Left ventricle myocardium superior (tissue), 1 donor: ENCODE data around the gene CAPG. TPM values are rescaled to one million over a fixed set of nuclear protein-coding genes. Genes with fewer than 3 reads are reported as not detected.
A peak's percentile ranks its signal among the peaks of the same experiment; 100 is the strongest.
"Not testable (repeated sequence)": the region's sequence is repeated elsewhere in the genome, so short reads cannot be mapped to it uniquely, and the experiment has no call there.

Experiments
- ATAC-seq: fragments of 200-7000 bp; cut with Tn5 transposase; one replicate; pipeline ENCODE4 v1.9.1; 2020; ENCODE audit warnings: mild to moderate bottlenecking, moderate library complexity
- DNase-seq: peaks from one replicate; pipeline ENCODE4 v3.0.0-alpha.2; 2020
- intact Hi-C: fragments of 100-400 bp; cut with micrococcal nuclease; formaldehyde crosslinking; loops from one replicate; pipeline ENCODE4 v1.11.0; 2022
- total RNA-seq: library from RNA; stranded (reverse); fragmentation: NEBNext Ultra II Directional; extraction: Animal tissue kit (Norgen Biotek cat#: 25700); gene quantifications from one replicate; pipeline ENCODE4 v1.2.1, GENCODE V29; 2021
- donor health status: DM: no; HTN: yes; CAD: no; lungs with severe emphysema.

Gene CAPG
- total RNA-seq, 1 donor from 2014 or later = 6.1 TPM

- DNase-seq = no peak
- ATAC-seq = no peak
- intact Hi-C loops = no loop called here
These were observed 31.9 kb downstream of the CAPG start for GRCh38 chr2:85378257-85378656.

DNA sequence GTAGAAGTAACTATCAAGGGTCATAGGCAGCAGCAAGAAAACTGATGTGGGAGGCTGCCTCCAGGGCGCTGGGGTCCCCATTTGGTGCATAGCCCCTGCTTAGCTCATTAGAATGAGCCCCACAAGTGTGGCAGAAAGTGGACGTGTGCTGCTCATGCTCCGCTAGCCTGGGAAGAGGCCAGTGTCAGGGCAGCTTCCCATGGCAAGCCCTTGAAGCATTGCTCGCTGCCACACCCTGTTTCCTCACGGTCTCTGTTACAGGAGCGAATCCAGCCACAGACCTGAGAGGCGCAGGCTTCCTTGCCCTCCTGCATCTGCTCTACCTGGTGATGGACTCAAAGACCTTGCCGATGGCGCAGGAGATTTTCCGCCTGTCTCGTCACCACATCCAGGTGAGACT lies 33.1 kb downstream of the CAPG start:
- ATAC-seq (no peak), DNase-seq (no peak)
- intact Hi-C loops = no loop called here

DNA sequence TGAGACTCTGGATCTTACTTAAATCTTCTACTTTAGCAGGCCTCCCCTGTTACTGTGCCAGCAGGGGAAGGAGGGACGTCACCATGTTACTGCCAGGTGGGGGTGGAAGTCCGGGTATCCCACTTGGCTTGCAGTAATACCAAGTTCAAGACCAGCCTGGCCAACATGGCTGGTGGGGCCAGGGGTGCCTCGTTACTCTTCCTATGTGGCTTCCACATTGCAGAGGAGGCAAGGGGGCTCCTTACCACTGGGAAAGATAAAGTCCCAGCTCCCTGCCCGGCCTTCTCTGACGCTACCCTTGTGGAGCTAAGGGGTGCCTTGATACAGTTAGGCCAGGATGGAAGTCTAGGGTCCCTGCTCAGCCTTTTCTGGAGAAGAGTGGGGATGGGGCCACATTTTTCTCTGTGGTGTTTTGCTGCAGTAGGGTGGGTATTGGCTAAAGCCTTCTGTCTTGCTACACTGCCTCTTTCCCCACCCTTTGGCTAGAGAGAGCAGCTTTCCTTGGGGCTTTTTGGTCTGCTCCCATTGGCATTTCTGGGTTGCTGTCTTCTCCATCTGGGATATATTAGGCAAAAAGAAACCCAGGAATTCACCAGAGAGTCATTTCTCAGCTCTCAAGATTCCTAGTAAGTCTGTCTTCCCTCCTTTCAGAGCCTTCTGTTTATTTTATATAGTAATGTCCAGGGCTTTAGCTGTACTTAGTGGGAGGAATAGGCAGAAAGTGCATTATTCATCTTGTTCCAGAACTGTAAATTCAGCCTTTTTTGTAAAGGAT lies 33.7 kb downstream of the CAPG start:
- ATAC-seq (no peak), DNase-seq (no peak)
- intact Hi-C loops = no loop called here

DNA sequence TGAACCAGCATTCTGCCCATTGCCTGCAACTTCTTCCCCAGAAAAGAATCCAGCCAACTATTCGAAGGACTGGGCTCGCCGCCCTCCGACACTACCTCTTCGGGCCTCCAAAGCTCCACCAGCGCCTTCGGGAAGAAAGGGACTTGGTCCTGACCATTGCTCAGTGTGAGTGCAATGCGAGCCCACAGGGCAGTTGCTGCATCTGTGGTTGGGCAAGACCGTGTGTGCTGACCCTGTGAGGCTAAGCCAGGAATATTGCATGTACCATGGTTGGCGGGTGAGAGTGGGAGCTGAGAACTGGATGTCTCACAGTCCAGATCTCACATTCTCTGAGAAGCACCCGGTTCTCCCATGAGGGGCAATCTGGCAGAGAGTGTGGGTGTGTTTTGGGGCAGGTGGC lies 39.1 kb downstream of the CAPG start:
- intact Hi-C loops = no loop called here
- DNase-seq (no peak), ATAC-seq (no peak)

GRCh38 chr2:85369500-85369899 lies 40.7 kb downstream of the CAPG start:
- DNase-seq = no peak
- intact Hi-C loops = no loop called here
- ATAC-seq = no peak

GRCh38 chr2:85368921-85369320 lies 41.2 kb downstream of the CAPG start:
- DNase-seq = no peak
- intact Hi-C loops = no loop called here
- ATAC-seq = no peak

GRCh38 chr2:85367180-85367579 lies 43.0 kb downstream of the CAPG start:
- DNase-seq = no peak
- no peak for ATAC-seq
- intact Hi-C loops = no loop called here

GRCh38 chr2:85362653-85363387 lies 47.3 kb downstream of the CAPG start:
- intact Hi-C loops, ATAC-seq, DNase-seq: not testable (repeated sequence)

- intact Hi-C loops = no loop called here
- ATAC-seq (no peak), DNase-seq (no peak)
These were observed 52.4 kb downstream of the CAPG start for GRCh38 chr2:85357736-85358135.

DNA sequence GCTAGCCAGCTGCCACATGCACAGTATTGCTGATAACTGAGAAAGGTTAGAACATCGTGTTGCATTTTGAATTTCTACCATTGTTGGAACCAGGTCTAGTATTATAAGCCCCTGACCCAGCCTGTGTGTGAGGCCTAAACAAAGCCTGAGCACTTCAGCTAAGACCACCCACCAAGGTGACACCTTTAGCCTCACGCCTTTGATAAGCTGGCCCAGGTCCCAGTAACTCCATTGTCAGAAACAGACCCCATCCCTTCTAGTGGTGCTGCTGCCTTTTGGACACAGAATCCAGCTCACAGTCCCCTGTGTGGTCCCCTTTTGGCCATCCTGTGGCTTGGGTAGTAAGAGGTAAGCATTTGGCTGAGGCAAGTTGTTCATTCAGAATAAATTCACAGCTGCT lies 54.0 kb downstream of the CAPG start:
- intact Hi-C loops = no loop called here
- no peak for DNase-seq
- ATAC-seq = no peak

- ATAC-seq = no peak
- no peak for DNase-seq
- intact Hi-C loops = no loop called here
These were observed 54.6 kb downstream of the CAPG start for GRCh38 chr2:85355521-85355920.

GRCh38 chr2:85355073-85355410 lies 55.1 kb downstream of the CAPG start:
- intact Hi-C loops = no loop called here
- ATAC-seq = peak; percentile 4

DNA sequence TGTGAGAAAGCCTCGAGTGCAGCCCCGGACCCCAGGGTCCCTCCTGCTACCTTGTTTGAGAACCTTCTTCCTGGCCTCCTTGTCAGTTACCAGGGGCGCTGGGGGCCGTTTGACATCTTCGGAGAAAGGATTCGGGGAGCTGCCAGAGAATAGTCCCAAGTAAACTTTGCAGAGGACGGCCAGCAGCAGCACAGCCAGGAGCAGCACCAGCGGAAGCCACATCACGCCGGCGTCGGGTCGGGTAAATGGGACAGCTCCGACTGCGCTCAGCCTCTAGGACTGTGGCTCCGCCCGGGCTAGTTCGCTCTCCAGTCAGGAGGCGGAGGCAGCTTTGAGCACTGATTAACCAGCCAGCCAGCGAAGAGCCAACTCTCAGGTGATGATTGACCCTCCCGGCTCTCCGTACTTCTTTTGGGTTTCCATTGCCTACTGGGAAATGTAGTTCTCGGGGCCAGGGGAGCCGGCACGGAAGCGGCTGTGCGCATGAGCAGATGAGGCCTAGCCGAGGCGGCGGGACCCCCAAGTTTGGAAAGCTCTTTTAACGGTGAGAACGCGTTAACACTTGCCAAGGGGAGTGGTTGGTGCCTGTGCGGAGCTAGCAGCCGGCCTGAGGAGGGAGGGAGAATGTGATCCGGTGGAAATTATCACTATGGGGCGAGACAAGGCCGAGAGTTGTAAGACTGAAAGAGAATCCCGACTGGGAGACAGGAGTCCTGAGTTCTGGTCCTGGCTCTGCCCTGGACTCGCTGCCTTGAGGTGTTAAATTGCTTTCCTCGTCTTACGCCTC lies 55.7 kb downstream of the CAPG start, which contains the start of the genes ELMOD3 and RETSAT:
Gene ELMOD3 (plus strand): TSS at position 484 of the 787 bp plus-strand sequence. CDS start 2,430 bp downstream, outside the sequence.
Gene RETSAT (minus strand): TSS at position 243 of the 787 bp plus-strand sequence. CDS start 21 bp downstream, at position 222.
- DNase-seq (peak; percentile 95), ATAC-seq (peak; percentile 97)
- intact Hi-C loops = no loop called here

More at GRCh38 chr2:85355073-85355410, 55.1 kb downstream of the CAPG start:
- no peak for DNase-seq

DNA sequence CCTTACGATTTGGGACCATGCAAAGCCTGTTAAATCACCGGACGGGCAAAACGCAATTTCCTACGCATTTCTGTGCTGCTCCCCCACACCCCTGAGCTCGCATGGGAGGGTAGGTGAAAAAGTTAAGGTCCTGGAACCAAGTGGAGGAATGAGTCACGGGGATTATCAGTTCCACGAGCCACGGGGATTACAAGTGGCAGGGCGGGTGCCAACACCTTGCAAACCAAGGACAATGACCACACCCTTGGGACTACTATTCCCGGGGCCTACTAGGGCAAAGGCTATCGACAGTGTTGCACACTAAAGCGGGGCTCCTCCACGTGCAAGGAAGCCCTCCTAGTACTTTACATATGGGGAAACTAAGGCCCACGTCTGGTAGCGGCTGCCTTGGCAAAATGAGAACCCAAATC lies 56.3 kb downstream of the CAPG start:
- peak; percentile 68 for ATAC-seq
- DNase-seq = peak; percentile 62
- intact Hi-C loops = no loop called here

DNA sequence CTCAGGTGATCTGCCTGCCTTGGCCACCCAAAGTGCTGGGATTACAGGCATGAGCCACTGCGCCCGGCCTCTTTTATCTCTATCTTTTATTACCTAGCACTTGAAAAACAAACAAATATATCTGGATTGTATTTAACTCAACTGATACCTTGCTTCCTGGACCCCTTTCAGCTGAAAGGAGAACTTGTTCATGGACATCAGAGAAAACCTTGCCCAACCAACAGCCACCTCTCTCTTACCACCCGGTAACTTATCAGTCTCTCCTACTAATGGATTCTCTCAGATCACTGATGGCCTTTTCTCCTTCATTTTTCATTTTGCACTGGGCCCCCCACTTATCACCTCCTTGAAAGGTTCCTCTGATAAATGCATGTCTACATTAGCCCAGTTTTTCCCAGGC lies 62.6 kb downstream of the CAPG start:
- ATAC-seq (no peak), DNase-seq (no peak)
- intact Hi-C loops = no loop called here

Other genes starting within 250 kb of the CAPG start
- 66.9 TPM for gene TGOLN2, start 82.4 kb downstream of the CAPG start, total RNA-seq
- gene RETSAT, start 55.8 kb downstream of the CAPG start, total RNA-seq = 31.2 TPM
- 10.4 TPM for gene ELMOD3, start 55.6 kb downstream of the CAPG start, total RNA-seq
- gene SH2D6, start 8.3 kb upstream of the CAPG start, total RNA-seq = not detected
- 130 TPM for gene MAT2A, start 128.8 kb upstream of the CAPG start, total RNA-seq
- 28.1 TPM for gene GGCX, start 151.1 kb upstream of the CAPG start, total RNA-seq
- 17.1 TPM for gene VAMP8, start 167.2 kb upstream of the CAPG start, total RNA-seq
- gene VAMP5, start 174.1 kb upstream of the CAPG start, total RNA-seq = 54.8 TPM
- gene RNF181, start 185.4 kb upstream of the CAPG start, total RNA-seq = 89.9 TPM
- gene TMEM150A, start 192.3 kb upstream of the CAPG start, total RNA-seq = 14.9 TPM
- 29.2 TPM for gene C2orf68, start 201.7 kb upstream of the CAPG start, total RNA-seq
- gene USP39, start 205.8 kb upstream of the CAPG start, total RNA-seq = 30.0 TPM